A549 (cell line): Measurements from ENCODE around the gene ESYT2. TPM values are rescaled to one million over a fixed set of nuclear protein-coding genes. Genes with fewer than 3 reads are reported as not detected.
"Not testable (repeated sequence)": the region's sequence is repeated elsewhere in the genome, so short reads cannot be mapped to it uniquely, and the experiment has no call there.

Source experiments
- ATAC-seq, 2 experiments: fragments of 200-7000 bp in 1 of 2; fragments of >200 bp in 1 of 2; cut with Nextera tagmentation in 1 of 2; cut with Tn5 transposase in 1 of 2; 3 replicates each; pipeline versions ENCODE4 v1.8.0 to v1.9.1; 2018 to 2020; ENCODE audit warnings: mild to moderate bottlenecking in 1 of 2, moderate library complexity in 1 of 2
- CTCF ChIA-PET: fragments of 300-600 bp; sonication (Branson Sonifier 250); formaldehyde crosslinking; extraction: SDS; loops from one replicate; lab custom pipeline; 2021; ENCODE audit warnings: antibody characterized with exemption, inconsistent platforms; lab: Yijun Ruan, JAX
- POLR2A ChIA-PET: fragments of 350-600 bp; formaldehyde crosslinking; extraction: SDS; loops from one replicate; lab custom pipeline; 2021; ENCODE audit warnings: antibody characterized with exemption, inconsistent platforms; lab: Yijun Ruan, JAX
- DNase-seq, 2 experiments: peaks; one replicate each; pipeline versions ENCODE4 v3.0.0 to v3.0.0-alpha.2; 2011 to 2016; ENCODE audit warnings: low read depth in 1 of 2, low spot score in 1 of 2
- FAIRE-seq: peaks from 2 replicates; lab custom pipeline; 2011; peaks lifted over from hg19 to GRCh38; lab: Jason Lieb, UNC
- H3K27ac ChIP-seq, 2 experiments: fragments of >200 bp; sonication (Bioruptor Twin); formaldehyde crosslinking; 3 replicates each; pipeline ENCODE4 v1.5.1; 2016 to 2017
- H3K4me1 ChIP-seq: fragments of >200 bp; sonication (Bioruptor Twin); formaldehyde crosslinking; 3 replicates; pipeline ENCODE4 v1.6.1; 2016
- H3K4me2 ChIP-seq: fragments of >200 bp; sonication (Bioruptor Twin); formaldehyde crosslinking; 3 replicates; pipeline ENCODE4 v1.6.1; 2016
- H3K4me3 ChIP-seq: fragments of >200 bp; sonication (Bioruptor Twin); formaldehyde crosslinking; 3 replicates; pipeline ENCODE4 v1.5.1; 2016
- H3K9me3 ChIP-seq: fragments of >200 bp; sonication (Bioruptor Twin); formaldehyde crosslinking; 3 replicates; pipeline ENCODE4 v1.6.1; 2016
- CEBPB ChIP-seq, 2 experiments: fragments of >200 bp in 1 of 2; sonication (Bioruptor Twin) in 1 of 2; formaldehyde crosslinking in 1 of 2; IDR thresholded peaks; 2 replicates each; pipeline ENCODE4 v1.6.1; 2012 to 2016
- CHD2 ChIP-seq: fragments of 150-350 bp; IDR thresholded peaks from 2 replicates; pipeline ENCODE4 v1.6.1; 2014; ENCODE audit warnings: low read length; ENCODE audit not compliant: partially characterized antibody
- CHD4 ChIP-seq: fragments of 200-600 bp; sonication (generic); IDR thresholded peaks from 2 replicates; pipeline ENCODE4 v1.6.1; 2016; ENCODE audit warnings: antibody characterized with exemption, mild to moderate bottlenecking, borderline replicate concordance
- EHMT2 ChIP-seq: fragments of 200-600 bp; sonication (generic); IDR thresholded peaks from 2 replicates; pipeline ENCODE4 v1.6.1; 2016; ENCODE audit warnings: antibody characterized with exemption, low read depth, mild to moderate bottlenecking, moderate library complexity
- EP300 ChIP-seq, 2 experiments: fragments of >200 bp; sonication (Bioruptor Twin); formaldehyde crosslinking; IDR thresholded peaks; 2 replicates in 1 of 2; 3 replicates in 1 of 2; pipeline ENCODE4 v1.6.1; 2016 to 2017
- FOSB ChIP-seq: fragments of 250-450 bp; sonication (Bioruptor Pico); IDR thresholded peaks from 2 replicates; pipeline ENCODE4 v1.5.0; 2020; ENCODE audit warnings: mild to moderate bottlenecking, moderate library complexity
- FOSL2 ChIP-seq, 2 experiments: fragments of 450-650 bp in 1 of 2; fragments of >200 bp in 1 of 2; sonication (Bioruptor Twin) in 1 of 2; formaldehyde crosslinking; IDR thresholded peaks; 2 replicates each; pipeline versions ENCODE4 v1.5.0 to v1.6.1; 2016 to 2020; ENCODE audit warnings: mild to moderate bottlenecking in 1 of 2, moderate library complexity in 1 of 2
- HOXB13 ChIP-seq: fragments of 250-450 bp; sonication (Bioruptor Pico); IDR thresholded peaks from 2 replicates; pipeline ENCODE4 v1.5.0; 2020; ENCODE audit warnings: low read depth, mild to moderate bottlenecking, moderate library complexity
- JUN ChIP-seq, 2 experiments: fragments of >200 bp; sonication (Bioruptor Twin); formaldehyde crosslinking; IDR thresholded peaks; 2 replicates in 1 of 2; 3 replicates in 1 of 2; pipeline ENCODE4 v1.6.1; 2016 to 2017
- JUNB ChIP-seq: fragments of >200 bp; sonication (Bioruptor Twin); formaldehyde crosslinking; IDR thresholded peaks from 2 replicates; pipeline ENCODE4 v1.6.1; 2016
- KDM1A ChIP-seq: fragments of 200-600 bp; sonication (generic); IDR thresholded peaks from 2 replicates; pipeline ENCODE4 v1.6.1; 2016; ENCODE audit warnings: low read depth, mild to moderate bottlenecking
- MAZ ChIP-seq: fragments of 150-350 bp; IDR thresholded peaks from 2 replicates; pipeline ENCODE4 v1.6.1; 2014; ENCODE audit warnings: antibody characterized with exemption, low read depth, low read length, borderline replicate concordance
- NPAS2 ChIP-seq: fragments of 250-450 bp; sonication (Bioruptor Pico); IDR thresholded peaks from 2 replicates; pipeline ENCODE4 v1.8.0; 2022; ENCODE audit warnings: mild to moderate bottlenecking, moderate library complexity, borderline replicate concordance
- NR3C1 ChIP-seq: fragments of >200 bp; sonication (Bioruptor Twin); formaldehyde crosslinking; IDR thresholded peaks from 3 replicates; pipeline ENCODE4 v1.6.1; 2017
- POLR2A ChIP-seq: IDR thresholded peaks from 2 replicates; pipeline ENCODE4 v1.6.1; 2012; ENCODE audit warnings: mild to moderate bottlenecking, low read length
- POLR2AphosphoS2 ChIP-seq: conservative IDR thresholded peaks from 2 replicates; pipeline ENCODE4 v1.6.1; 2012; ENCODE audit warnings: low read length, improper control_type of control experiment, inconsistent platforms
- RAD21 ChIP-seq, 2 experiments: fragments of >200 bp in 1 of 2; sonication (Bioruptor Twin) in 1 of 2; formaldehyde crosslinking in 1 of 2; IDR thresholded peaks in 1 of 2; conservative IDR thresholded peaks in 1 of 2; 2 replicates in 1 of 2; 3 replicates in 1 of 2; pipeline ENCODE4 v1.6.1; 2012 to 2018; ENCODE audit warnings: inconsistent platforms in 1 of 2
- RCOR1 ChIP-seq: fragments of 150-350 bp; IDR thresholded peaks from 2 replicates; pipeline ENCODE4 v1.6.1; 2014; ENCODE audit warnings: antibody characterized with exemption, low read length, low read depth
- SMC3 ChIP-seq: fragments of >200 bp; sonication (Bioruptor Twin); formaldehyde crosslinking; IDR thresholded peaks from 3 replicates; pipeline ENCODE4 v1.6.1; 2018; ENCODE audit warnings: inconsistent platforms
- TFCP2L1 ChIP-seq: fragments of 250-450 bp; sonication (Bioruptor Pico); IDR thresholded peaks from 2 replicates; pipeline ENCODE4 v1.5.0; 2021; ENCODE audit warnings: mild to moderate bottlenecking
- TP53 ChIP-seq: fragments of 250-450 bp; sonication (Bioruptor Pico); IDR thresholded peaks from 2 replicates; pipeline ENCODE4 v1.5.0; 2021; ENCODE audit warnings: mild to moderate bottlenecking, moderate library complexity
- ZSCAN20 ChIP-seq: fragments of 250-450 bp; sonication (Bioruptor Pico); IDR thresholded peaks from 2 replicates; pipeline ENCODE4 v1.8.0; 2022; ENCODE audit warnings: mild to moderate bottlenecking, moderate library complexity
- whole genome bisulfite sequencing: methylation state at CpG from one replicate; pipeline ENCODE4 v1.1.6; 2017; ENCODE audit errors: missing lambda C conversion rate; 5-methylcytosine and 5-hydroxymethylcytosine counted together
- polyA plus RNA-seq, 4 experiments: library from polyadenylated mRNA; depleted of rRNA in 3 of 4; stranded (reverse); fragments of >200 nt; fragmentation: RNase III in 1 of 4; extraction: RNeasy Plus Mini Kit Qiagen cat#74134 plus additional on column Dnase treatment in 1 of 4; gene quantifications; 2 replicates in 3 of 4; 3 replicates in 1 of 4; pipeline ENCODE4 v1.2.3, GENCODE V29; 2011 to 2017
- TF ChIP-seq, protein P1 (sequence below): fragments of 250-450 bp; sonication (Bioruptor Pico); IDR thresholded peaks from 2 replicates; pipeline ENCODE4 v1.5.0; 2020; ENCODE audit warnings: low read depth, mild to moderate bottlenecking, moderate library complexity
- TF ChIP-seq, protein P2 (sequence below): IDR thresholded peaks from 2 replicates; pipeline ENCODE4 v1.6.1; 2012
- TF ChIP-seq, protein P3 (sequence below): fragments of 150-350 bp; IDR thresholded peaks from 2 replicates; pipeline ENCODE4 v1.6.1; 2014; ENCODE audit warnings: low read depth, mild to moderate bottlenecking, low read length
- TF ChIP-seq, protein P4 (sequence below): fragments of >200 bp; sonication (Bioruptor Twin); formaldehyde crosslinking; IDR thresholded peaks from 3 replicates; pipeline ENCODE4 v1.6.1; 2016

Gene ESYT2
- polyA plus RNA-seq, 2 of the 4 experiments (the other 2 are of a cell fraction): 45.8 to 77.0 TPM

GRCh38 chr7:158842486-158842885, 13.2 kb upstream of the ESYT2 start:
- WGBS: 84% methylated on average over 4 of the region's 4 CpGs
- FAIRE-seq (no peak), ATAC-seq (0 out of 6 replicates have a peak, but pooled peaks of 1 of the 2 experiments have one; percentile 13), DNase-seq (no peak)
- no peak overlapping the region for H3K4me3 ChIP-seq
- CTCF ChIA-PET: interaction anchor here (0.6 to 1.9 kb wide), 4 partner anchors 19 to 147 kb away, joined by 3 to 4 read pairs (median 4); no protein-coding TSS in a partner anchor
- no peak overlapping the region for H3K4me2 ChIP-seq
- no peaks in the 10 kb centered on the region for H3K4me1 ChIP-seq
- POLR2A ChIA-PET: interaction anchor here (1.2 kb wide), 1 partner anchor 13 kb away, joined by 3 read pairs; no protein-coding TSS in a partner anchor
- no peak overlapping the region for H3K27ac ChIP-seq
- H3K9me3 ChIP-seq: no peaks in the 10 kb centered on the region
- TF ChIP-seq TP53 (CRISPR knock-in tag) (no peak), FOSL2 (IDR thresholded peaks at IDR 0.05) (no peak), FOSL2 (CRISPR knock-in tag; IDR thresholded peaks at IDR 0.05) (no peak), JUNB (no peak), NPAS2 (CRISPR knock-in tag) (no peak), FOSB (CRISPR knock-in tag) (no peak), SMC3 (no peak), CHD2 (no peak), KDM1A (no peak), RAD21 (conservative IDR thresholded peaks at IDR 0.05 in 1 of 2, IDR thresholded peaks at IDR 0.05 in 1 of 2) (no peak), HOXB13 (CRISPR knock-in tag) (no peak)
- TF ChIP-seq, protein P1, sequence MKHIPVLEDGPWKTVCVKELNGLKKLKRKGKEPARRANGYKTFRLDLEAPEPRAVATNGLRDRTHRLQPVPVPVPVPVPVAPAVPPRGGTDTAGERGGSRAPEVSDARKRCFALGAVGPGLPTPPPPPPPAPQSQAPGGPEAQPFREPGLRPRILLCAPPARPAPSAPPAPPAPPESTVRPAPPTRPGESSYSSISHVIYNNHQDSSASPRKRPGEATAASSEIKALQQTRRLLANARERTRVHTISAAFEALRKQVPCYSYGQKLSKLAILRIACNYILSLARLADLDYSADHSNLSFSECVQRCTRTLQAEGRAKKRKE (CRISPR knock-in tag): no peak

DNA sequence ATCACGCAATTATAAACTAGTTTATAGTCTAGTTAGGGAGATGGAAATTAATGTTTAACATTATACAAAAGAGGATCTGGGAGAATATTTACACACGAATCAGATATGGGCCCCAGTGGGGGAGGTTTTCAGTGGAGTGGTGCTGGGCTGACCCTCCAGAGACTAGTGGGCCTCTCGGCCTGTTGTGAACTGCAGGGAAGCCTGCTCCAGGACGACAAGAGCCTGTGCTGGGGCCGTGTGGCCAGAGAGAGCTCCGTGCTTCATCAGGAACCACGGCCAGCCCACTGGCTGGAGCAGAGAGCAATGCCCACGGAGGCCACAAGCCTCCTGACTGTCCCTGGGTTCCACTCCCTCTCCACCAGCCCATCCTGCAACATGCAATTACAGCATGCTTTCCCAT, 11.3 kb upstream of the ESYT2 start:
- Histone ChIP-seq H3K9me3 (no peaks in the 10 kb centered on the region), H3K4me3 (no peak overlapping the region), H3K4me1 (no peaks in the 10 kb centered on the region), H3K27ac (no peak overlapping the region), H3K4me2 (no peak overlapping the region)
- no peak for FAIRE-seq
- POLR2A ChIA-PET: no interaction called here
- no peak for DNase-seq
- TF ChIP-seq, protein P2, sequence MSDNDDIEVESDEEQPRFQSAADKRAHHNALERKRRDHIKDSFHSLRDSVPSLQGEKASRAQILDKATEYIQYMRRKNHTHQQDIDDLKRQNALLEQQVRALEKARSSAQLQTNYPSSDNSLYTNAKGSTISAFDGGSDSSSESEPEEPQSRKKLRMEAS: no peak
- TF ChIP-seq RCOR1: no peak
- no peak for TF ChIP-seq MAZ
- no peak for TF ChIP-seq CHD2
- TF ChIP-seq TP53 (CRISPR knock-in tag): no peak
- TF ChIP-seq CEBPB (IDR thresholded peaks at IDR 0.05): no peak
- CTCF ChIA-PET: interaction anchor here (0.6 to 0.7 kb wide), 2 partner anchors 9 to 72 kb away, joined by 3 read pairs; no protein-coding TSS in a partner anchor
- ATAC-seq: no peak
- WGBS: 50% methylated on average over 8 of the region's 8 CpGs

DNA sequence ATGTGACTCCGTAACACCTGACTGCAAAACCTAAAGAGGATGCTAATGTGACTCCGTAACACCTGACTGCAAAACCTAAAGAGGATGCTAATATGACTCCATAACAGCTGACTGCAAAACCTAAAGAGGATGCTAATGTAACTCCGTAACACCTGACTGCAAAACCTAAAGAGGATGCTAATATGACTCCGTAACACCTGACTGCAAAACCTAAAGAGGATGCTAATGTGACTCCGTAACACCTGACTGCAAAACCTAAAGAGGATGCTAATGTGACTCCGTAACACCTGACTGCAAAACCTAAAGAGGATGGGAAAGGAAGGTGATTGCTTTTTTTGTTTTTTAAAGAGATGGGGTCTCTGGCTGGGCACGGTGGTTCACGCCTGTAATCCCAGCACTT, 9.9 kb upstream of the ESYT2 start:
- DNase-seq, H3K4me1 ChIP-seq, H3K9me3 ChIP-seq, POLR2A ChIA-PET, FAIRE-seq, H3K4me3 ChIP-seq, CTCF ChIA-PET, H3K4me2 ChIP-seq, H3K27ac ChIP-seq, ATAC-seq: not testable (repeated sequence)
- 81% methylated on average over 8 of the region's 8 CpGs for WGBS

- Histone ChIP-seq H3K27ac (no peak overlapping the region), H3K9me3 (no peaks in the 10 kb centered on the region), H3K4me2 (no peak overlapping the region), H3K4me3 (no peak overlapping the region), H3K4me1 (no peaks in the 10 kb centered on the region)
- WGBS: 66% methylated on average over 8 of the region's 8 CpGs
- no peak for FAIRE-seq
- ChIA-PET POLR2A (no interaction called here), CTCF (no interaction called here)
- ATAC-seq: no peak
- no peak for DNase-seq
- TF ChIP-seq EHMT2: no peak
- no peak for TF ChIP-seq POLR2A
- no peak for TF ChIP-seq POLR2AphosphoS2
- TF ChIP-seq RAD21 (conservative IDR thresholded peaks at IDR 0.05 in 1 of 2, IDR thresholded peaks at IDR 0.05 in 1 of 2): no peak
- TF ChIP-seq EP300 (IDR thresholded peaks at IDR 0.05): no peak
- no peak for TF ChIP-seq SMC3
- TF ChIP-seq, protein P3, sequence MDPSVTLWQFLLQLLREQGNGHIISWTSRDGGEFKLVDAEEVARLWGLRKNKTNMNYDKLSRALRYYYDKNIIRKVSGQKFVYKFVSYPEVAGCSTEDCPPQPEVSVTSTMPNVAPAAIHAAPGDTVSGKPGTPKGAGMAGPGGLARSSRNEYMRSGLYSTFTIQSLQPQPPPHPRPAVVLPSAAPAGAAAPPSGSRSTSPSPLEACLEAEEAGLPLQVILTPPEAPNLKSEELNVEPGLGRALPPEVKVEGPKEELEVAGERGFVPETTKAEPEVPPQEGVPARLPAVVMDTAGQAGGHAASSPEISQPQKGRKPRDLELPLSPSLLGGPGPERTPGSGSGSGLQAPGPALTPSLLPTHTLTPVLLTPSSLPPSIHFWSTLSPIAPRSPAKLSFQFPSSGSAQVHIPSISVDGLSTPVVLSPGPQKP: no peak
- TF ChIP-seq TFCP2L1 (CRISPR knock-in tag): no peak
- TF ChIP-seq, protein P4, sequence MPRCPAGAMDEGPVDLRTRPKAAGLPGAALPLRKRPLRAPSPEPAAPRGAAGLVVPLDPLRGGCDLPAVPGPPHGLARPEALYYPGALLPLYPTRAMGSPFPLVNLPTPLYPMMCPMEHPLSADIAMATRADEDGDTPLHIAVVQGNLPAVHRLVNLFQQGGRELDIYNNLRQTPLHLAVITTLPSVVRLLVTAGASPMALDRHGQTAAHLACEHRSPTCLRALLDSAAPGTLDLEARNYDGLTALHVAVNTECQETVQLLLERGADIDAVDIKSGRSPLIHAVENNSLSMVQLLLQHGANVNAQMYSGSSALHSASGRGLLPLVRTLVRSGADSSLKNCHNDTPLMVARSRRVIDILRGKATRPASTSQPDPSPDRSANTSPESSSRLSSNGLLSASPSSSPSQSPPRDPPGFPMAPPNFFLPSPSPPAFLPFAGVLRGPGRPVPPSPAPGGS: no peak
- no peak for TF ChIP-seq NR3C1
- no peak for TF ChIP-seq CHD4
- TF ChIP-seq, protein P2: no peak
- no peak for TF ChIP-seq JUN (IDR thresholded peaks at IDR 0.05)
- TF ChIP-seq ZSCAN20 (CRISPR knock-in tag): no peak
Observed at GRCh38 chr7:158837790-158838637, 8.7 kb upstream of the ESYT2 start.
